ENCODE measurements around the gene PKD2L1. TPM values are rescaled to one million over a fixed set of nuclear protein-coding genes. Genes with fewer than 3 reads are reported as not detected.
"Not testable (repeated sequence)": the region's sequence is repeated elsewhere in the genome, so short reads cannot be mapped to it uniquely, and the experiment has no call there.

PKD2L1 gene
- total RNA-seq, 2 experiments from 2014 or later = not detected

GRCh38 chr10:100282907-100283306 lies 47.1 kb downstream of the PKD2L1 start:
- H3K27ac Mint-ChIP-seq = no peak overlapping the region
- ATAC-seq (ENCODE audit: low read depth) (no peak), DNase-seq (no peak)
- no peaks in the 10 kb centered on the region for H3K27me3 Mint-ChIP-seq
- H3K36me3 Mint-ChIP-seq = peaks cover 19% of the 10 kb centered on the region
- no peaks in the 10 kb centered on the region for H3K9me3 Mint-ChIP-seq
- H3K4me3 Mint-ChIP-seq = no peak overlapping the region
- H3K4me1 Mint-ChIP-seq = peaks cover 19% of the 10 kb centered on the region
- POLR2A ChIA-PET = interaction anchor here (0.6 kb wide), 1 partner anchor 12 kb away, joined by 4 read pairs; no protein-coding TSS in a partner anchor

GRCh38 chr10:100276971-100277370 lies 53.1 kb downstream of the PKD2L1 start:
- ATAC-seq (ENCODE audit: low read depth); H3K9me3 Mint-ChIP-seq; DNase-seq; H3K4me1 Mint-ChIP-seq; H3K27ac Mint-ChIP-seq; H3K4me3 Mint-ChIP-seq; POLR2A ChIA-PET; H3K27me3 Mint-ChIP-seq: not testable (repeated sequence)
- H3K36me3 Mint-ChIP-seq = peaks cover 19% of the 10 kb centered on the region

GRCh38 chr10:100267239-100268104 lies 62.6 kb downstream of the PKD2L1 start, which contains the start of gene CWF19L1:
Gene CWF19L1 (minus strand): TSS chr10:100267638. CDS start chr10:100267593, 45 bp downstream.
- ATAC-seq (ENCODE audit: low read depth) = peak; percentile 89
- H3K27me3 Mint-ChIP-seq = no peaks in the 10 kb centered on the region
- POLR2A ChIA-PET = interaction anchor here (0.6 to 1.1 kb wide), 3 partner anchors 18 to 97 kb away, joined by 4 to 5 read pairs (median 4); no protein-coding TSS in a partner anchor

GRCh38 chr10:100265821-100266485 lies 64.1 kb downstream of the PKD2L1 start:
- POLR2A ChIA-PET = interaction anchor here (0.6 to 0.7 kb wide), 3 partner anchors 9 to 492 kb away, joined by 3 to 6 read pairs (median 3); no protein-coding TSS in a partner anchor
- no peak for ATAC-seq (ENCODE audit: low read depth)
- peaks cover 6% of the 10 kb centered on the region for H3K36me3 Mint-ChIP-seq

More at GRCh38 chr10:100267239-100268104, 62.6 kb downstream of the PKD2L1 start, which contains the start of gene CWF19L1:
- DNase-seq = peak; percentile 77
- H3K4me1 Mint-ChIP-seq = peaks cover 10% of the 10 kb centered on the region
- H3K36me3 Mint-ChIP-seq = peaks cover 3% of the 10 kb centered on the region
- peak within 1 kb of the TSS; percentile 91 for H3K4me3 Mint-ChIP-seq
- no peaks in the 10 kb centered on the region for H3K9me3 Mint-ChIP-seq
- peak within 1 kb of the TSS; percentile 99 for H3K27ac Mint-ChIP-seq

GRCh38 chr10:100254191-100254590 lies 75.8 kb downstream of the PKD2L1 start:
- H3K4me3 Mint-ChIP-seq = no peak overlapping the region
- H3K27ac Mint-ChIP-seq = no peak overlapping the region
- ATAC-seq (ENCODE audit: low read depth) = no peak
- no peaks in the 10 kb centered on the region for H3K27me3 Mint-ChIP-seq
- no peak for DNase-seq
- peaks cover 25% of the 10 kb centered on the region for H3K36me3 Mint-ChIP-seq
- POLR2A ChIA-PET = no interaction called here
- H3K4me1 Mint-ChIP-seq = no peaks in the 10 kb centered on the region
- H3K9me3 Mint-ChIP-seq = no peaks in the 10 kb centered on the region

More at GRCh38 chr10:100265821-100266485, 64.1 kb downstream of the PKD2L1 start:
- Mint-ChIP-seq H3K4me3 (peak overlapping the region; percentile 67), H3K4me1 (peaks cover 14% of the 10 kb centered on the region), H3K27ac (no peak overlapping the region), H3K27me3 (no peaks in the 10 kb centered on the region), H3K9me3 (no peaks in the 10 kb centered on the region)
- no peak for DNase-seq

GRCh38 chr10:100253041-100253440 lies 77.0 kb downstream of the PKD2L1 start:
- Mint-ChIP-seq H3K27me3 (no peaks in the 10 kb centered on the region), H3K9me3 (no peaks in the 10 kb centered on the region), H3K4me1 (no peaks in the 10 kb centered on the region), H3K36me3 (peaks cover 21% of the 10 kb centered on the region), H3K4me3 (no peak overlapping the region), H3K27ac (no peak overlapping the region)
- POLR2A ChIA-PET = no interaction called here
- no peak for ATAC-seq (ENCODE audit: low read depth)
- DNase-seq = no peak

GRCh38 chr10:100248820-100249219 lies 81.2 kb downstream of the PKD2L1 start:
- H3K27me3 Mint-ChIP-seq = no peaks in the 10 kb centered on the region
- no peaks in the 10 kb centered on the region for H3K4me1 Mint-ChIP-seq
- no peak overlapping the region for H3K27ac Mint-ChIP-seq
- POLR2A ChIA-PET = no interaction called here
- ATAC-seq (ENCODE audit: low read depth) (no peak), DNase-seq (no peak)
- no peaks in the 10 kb centered on the region for H3K9me3 Mint-ChIP-seq
- H3K36me3 Mint-ChIP-seq = peaks cover 10% of the 10 kb centered on the region
- no peak overlapping the region for H3K4me3 Mint-ChIP-seq

- POLR2A ChIA-PET = no interaction called here
- no peaks in the 10 kb centered on the region for H3K4me1 Mint-ChIP-seq
- H3K27ac Mint-ChIP-seq = no peak overlapping the region
- H3K27me3 Mint-ChIP-seq = no peaks in the 10 kb centered on the region
- H3K4me3 Mint-ChIP-seq = no peak overlapping the region
- H3K9me3 Mint-ChIP-seq = no peaks in the 10 kb centered on the region
- DNase-seq (no peak), ATAC-seq (ENCODE audit: low read depth) (no peak)
- H3K36me3 Mint-ChIP-seq = peaks cover 10% of the 10 kb centered on the region
These were observed 84.4 kb downstream of the PKD2L1 start for GRCh38 chr10:100245484-100246220.

- H3K4me3 Mint-ChIP-seq = no peak overlapping the region
- H3K27ac Mint-ChIP-seq = no peak overlapping the region
- ATAC-seq (ENCODE audit: low read depth) (no peak), DNase-seq (no peak)
- no peaks in the 10 kb centered on the region for H3K9me3 Mint-ChIP-seq
- peaks cover 16% of the 10 kb centered on the region for H3K36me3 Mint-ChIP-seq
- peaks cover 1% of the 10 kb centered on the region for H3K4me1 Mint-ChIP-seq
- POLR2A ChIA-PET = no interaction called here
- no peaks in the 10 kb centered on the region for H3K27me3 Mint-ChIP-seq
These were observed 90.2 kb downstream of the PKD2L1 start for GRCh38 chr10:100239851-100240250.

- H3K27ac Mint-ChIP-seq = no peak overlapping the region
- H3K27me3 Mint-ChIP-seq = no peaks in the 10 kb centered on the region
- H3K9me3 Mint-ChIP-seq = no peaks in the 10 kb centered on the region
- H3K36me3 Mint-ChIP-seq = peaks cover 16% of the 10 kb centered on the region
- DNase-seq = no peak
- ATAC-seq (ENCODE audit: low read depth) = no peak
- H3K4me3 Mint-ChIP-seq = no peak overlapping the region
- POLR2A ChIA-PET = no interaction called here
- peaks cover 1% of the 10 kb centered on the region for H3K4me1 Mint-ChIP-seq
These were observed 91.6 kb downstream of the PKD2L1 start for GRCh38 chr10:100238429-100238828.

Other genes starting within 250 kb of the PKD2L1 start
- not detected for gene CPN1, start 248.4 kb downstream of the PKD2L1 start, total RNA-seq
- gene ERLIN1, start 144.2 kb downstream of the PKD2L1 start, total RNA-seq = 10 to 100 TPM; 14.9 to 16.2 TPM
- gene CHUK, start 100.6 kb downstream of the PKD2L1 start, total RNA-seq = 10 to 100 TPM; 19.5 to 21.9 TPM
- gene CWF19L1, start 62.6 kb downstream of the PKD2L1 start, total RNA-seq = 10 to 100 TPM; 39.0 to 39.7 TPM
- gene BLOC1S2, start 43.5 kb downstream of the PKD2L1 start, total RNA-seq = 10 to 100 TPM; 47.3 to 50.6 TPM
- 100 to 1,000 TPM; 212 to 220 TPM for gene SCD, start 17.0 kb upstream of the PKD2L1 start, total RNA-seq
- gene WNT8B, start 132.8 kb upstream of the PKD2L1 start, total RNA-seq = under 1 TPM; 0.54 to 0.91 TPM
- 100 to 1,000 TPM; 156 to 168 TPM for gene SEC31B, start 189.6 kb upstream of the PKD2L1 start, total RNA-seq
- 100 to 1,000 TPM; 245 to 269 TPM for gene NDUFB8, start 199.6 kb upstream of the PKD2L1 start, total RNA-seq
- 10 to 100 TPM; 52.3 to 56.4 TPM for gene HIF1AN, start 205.7 kb upstream of the PKD2L1 start, total RNA-seq